IMR-90 (cell line): ENCODE results near the gene CD44. TPM values are rescaled to one million over a fixed set of nuclear protein-coding genes. Genes with fewer than 3 reads are reported as not detected.

Source experiments
- ATAC-seq: fragments of 200-7000 bp; cut with Tn5 transposase; 2 replicates; pipeline ENCODE4 v1.9.1; 2020; ENCODE audit warnings: low read depth, mild to moderate bottlenecking, moderate library complexity
- BruUV-seq: library from RNA; stranded (reverse); fragments of 400-500 nt; replicated peaks from 2 replicates; lab custom pipeline; 2021; lab: Mats Ljungman, UMichigan
- CTCF ChIA-PET: fragments of 300-600 bp; formaldehyde crosslinking; extraction: SDS; loops from one replicate; lab custom pipeline; 2021; ENCODE audit warnings: antibody characterized with exemption; lab: Yijun Ruan, JAX
- POLR2A ChIA-PET: fragments of 300-600 bp; sonication (Branson Sonifier 250); formaldehyde crosslinking; loops from one replicate; lab custom pipeline; 2022; ENCODE audit warnings: antibody characterized with exemption; ENCODE audit not compliant: unreplicated experiment; lab: Charles Lee
- DNase-seq: peaks from one replicate; pipeline ENCODE4 v3.0.0; 2013
- H2AFZ ChIP-seq: replicated peaks from 2 replicates; pipeline ENCODE3; 2013; ENCODE audit warnings: low read length, mild to moderate bottlenecking; ENCODE audit not compliant: poor library complexity
- H2AK5ac ChIP-seq: 2 replicates; pipeline ENCODE4 v1.6.1; 2013; ENCODE audit warnings: low read depth, low read length, inconsistent platforms
- H2AK9ac ChIP-seq: replicated peaks from 2 replicates; pipeline ENCODE3; 2013; ENCODE audit warnings: mild to moderate bottlenecking, low read depth, low read length, moderate library complexity; ENCODE audit not compliant: poor library complexity
- H2BK120ac ChIP-seq: 2 replicates; pipeline ENCODE4 v1.6.1; 2013; ENCODE audit warnings: low read depth, low read length, inconsistent platforms
- H2BK15ac ChIP-seq: 3 replicates; pipeline ENCODE4 v1.6.1; 2013; ENCODE audit warnings: low read depth, low read length, inconsistent platforms
- H2BK20ac ChIP-seq: 2 replicates; pipeline ENCODE4 v1.6.1; 2013; ENCODE audit warnings: low read depth, mild to moderate bottlenecking, inconsistent platforms, low read length, moderate library complexity
- H2BK5ac ChIP-seq: 2 replicates; pipeline ENCODE4 v1.6.1; 2013; ENCODE audit warnings: mild to moderate bottlenecking, low read depth, low read length, inconsistent platforms; ENCODE audit not compliant: poor library complexity, severe bottlenecking
- H3K14ac ChIP-seq: replicated peaks from 2 replicates; pipeline ENCODE4 v1.6.1; 2013; ENCODE audit warnings: low read depth, low read length, inconsistent platforms
- H3K18ac ChIP-seq: 2 replicates; pipeline ENCODE4 v1.6.1; 2013; ENCODE audit warnings: low read depth, low read length, control low read depth
- H3K23ac ChIP-seq: 2 replicates; pipeline ENCODE4 v1.6.1; 2013; ENCODE audit warnings: low read depth, low read length, inconsistent platforms
- H3K27ac ChIP-seq: 2 replicates; pipeline ENCODE4 v1.5.1; 2013; ENCODE audit warnings: mild to moderate bottlenecking, control low read depth, low read length; ENCODE audit not compliant: insufficient read depth
- H3K27me3 ChIP-seq: 2 replicates; pipeline ENCODE4 v1.6.1; 2013; ENCODE audit warnings: low read length; ENCODE audit not compliant: control insufficient read depth, insufficient read depth
- H3K36me3 ChIP-seq: 2 replicates; pipeline ENCODE4 v1.6.1; 2013; ENCODE audit warnings: low read length, mixed read lengths; ENCODE audit not compliant: control insufficient read depth, insufficient read depth
- H3K4ac ChIP-seq: 2 replicates; pipeline ENCODE4 v1.6.1; 2013; ENCODE audit warnings: low read depth, low read length, inconsistent platforms
- H3K4me1 ChIP-seq: 2 replicates; pipeline ENCODE4 v1.6.1; 2013; ENCODE audit warnings: low read length, mixed read lengths; ENCODE audit not compliant: control insufficient read depth, insufficient read depth
- H3K4me2 ChIP-seq: 2 replicates; pipeline ENCODE4 v1.6.1; 2013; ENCODE audit warnings: low read depth, mild to moderate bottlenecking, control low read depth, low read length, moderate library complexity
- H3K4me3 ChIP-seq: 2 replicates; pipeline ENCODE4 v1.5.1; 2013; ENCODE audit warnings: low read depth, mild to moderate bottlenecking, control low read depth, low read length, moderate library complexity; ENCODE audit not compliant: insufficient read depth
- H3K56ac ChIP-seq: 2 replicates; pipeline ENCODE4 v1.6.1; 2013; ENCODE audit warnings: low read length, inconsistent platforms; ENCODE audit not compliant: insufficient read depth; ENCODE audit errors: extremely low read depth
- H3K79me1 ChIP-seq, 2 experiments: 2 replicates each; pipeline ENCODE4 v1.6.1; 2013; ENCODE audit warnings: low read length in 2 of 2, inconsistent platforms in 1 of 2, low read depth in 1 of 2
- H3K9ac ChIP-seq: 2 replicates; pipeline ENCODE4 v1.6.1; 2013; ENCODE audit warnings: low read depth, low read length, control low read depth
- H3K9me1 ChIP-seq: 2 replicates; pipeline ENCODE4 v1.6.1; 2013; ENCODE audit warnings: low read length, inconsistent platforms; ENCODE audit not compliant: insufficient read depth
- H3K9me3 ChIP-seq: 2 replicates; pipeline ENCODE4 v1.6.1; 2013; ENCODE audit warnings: low read length; ENCODE audit not compliant: control insufficient read depth, insufficient read depth
- H4K20me1 ChIP-seq: 2 replicates; pipeline ENCODE4 v1.6.1; 2013; ENCODE audit warnings: low read length, inconsistent platforms; ENCODE audit not compliant: insufficient read depth
- H4K5ac ChIP-seq: 2 replicates; pipeline ENCODE4 v1.6.1; 2013; ENCODE audit warnings: mild to moderate bottlenecking, low read depth, low read length, control low read depth
- H4K8ac ChIP-seq, 2 experiments: 2 replicates each; pipeline ENCODE4 v1.6.1; 2013; ENCODE audit warnings: low read depth in 2 of 2, low read length in 2 of 2, control low read depth in 1 of 2, inconsistent platforms in 1 of 2
- H4K91ac ChIP-seq: 2 replicates; pipeline ENCODE4 v1.6.1; 2013; ENCODE audit warnings: low read depth, low read length, inconsistent platforms; ENCODE audit not compliant: insufficient read depth
- CEBPB ChIP-seq: IDR thresholded peaks from 2 replicates; pipeline ENCODE4 v1.6.1; 2012; ENCODE audit warnings: low read depth, low read length, improper control_type of control experiment
- FOS ChIP-seq: fragments of 150-350 bp; IDR thresholded peaks from 2 replicates; pipeline ENCODE4 v1.6.1; 2016; ENCODE audit warnings: low read depth, low read length
- WGBS, 2 experiments: methylation state at CpG; one replicate each; pipeline versions ENCODE4 v1.1.5 to v1.1.7; 2013; ENCODE audit warnings: missing lambda C conversion rate in 2 of 2; ENCODE audit not compliant: insufficient read length in 1 of 2; ENCODE audit errors: extremely low coverage in 2 of 2; 5-methylcytosine and 5-hydroxymethylcytosine counted together
- dilution Hi-C: fragments of 300-500 bp; cut with HindIII; formaldehyde crosslinking; loops from one replicate; pipeline ENCODE4 v1.14.3; 2018; ENCODE audit warnings: low sequenced_read_pairs; ENCODE audit not compliant: unreplicated experiment
- in situ Hi-C: fragments of 300-500 bp; cut with MboI; formaldehyde crosslinking; loops from 3 replicates; pipeline ENCODE4 v1.14.3; 2019; ENCODE audit warnings: low sequenced_read_pairs, inconsistent platforms, mixed read lengths
- intact Hi-C: fragments of 100-400 bp; cut with micrococcal nuclease; formaldehyde crosslinking; loops from 2 replicates; pipeline ENCODE4 v1.10.0; 2022
- polyA plus RNA-seq, 3 experiments: library from polyadenylated mRNA; depleted of rRNA; stranded (reverse); fragments of >200 nt; gene quantifications; 2 replicates each; pipeline ENCODE4 v1.2.3, GENCODE V29; 2012; ENCODE audit warnings: low replicate concordance in 1 of 3
- total RNA-seq: library from RNA; depleted of rRNA; stranded (reverse); fragments of >200 nt; gene quantifications from 2 replicates; pipeline ENCODE4 v1.2.3, GENCODE V29; 2012

CD44 gene
- total and polyA plus RNA-seq, 2 of the 4 experiments (the other 2 are of a cell fraction) = 357 to 947 TPM

DNA sequence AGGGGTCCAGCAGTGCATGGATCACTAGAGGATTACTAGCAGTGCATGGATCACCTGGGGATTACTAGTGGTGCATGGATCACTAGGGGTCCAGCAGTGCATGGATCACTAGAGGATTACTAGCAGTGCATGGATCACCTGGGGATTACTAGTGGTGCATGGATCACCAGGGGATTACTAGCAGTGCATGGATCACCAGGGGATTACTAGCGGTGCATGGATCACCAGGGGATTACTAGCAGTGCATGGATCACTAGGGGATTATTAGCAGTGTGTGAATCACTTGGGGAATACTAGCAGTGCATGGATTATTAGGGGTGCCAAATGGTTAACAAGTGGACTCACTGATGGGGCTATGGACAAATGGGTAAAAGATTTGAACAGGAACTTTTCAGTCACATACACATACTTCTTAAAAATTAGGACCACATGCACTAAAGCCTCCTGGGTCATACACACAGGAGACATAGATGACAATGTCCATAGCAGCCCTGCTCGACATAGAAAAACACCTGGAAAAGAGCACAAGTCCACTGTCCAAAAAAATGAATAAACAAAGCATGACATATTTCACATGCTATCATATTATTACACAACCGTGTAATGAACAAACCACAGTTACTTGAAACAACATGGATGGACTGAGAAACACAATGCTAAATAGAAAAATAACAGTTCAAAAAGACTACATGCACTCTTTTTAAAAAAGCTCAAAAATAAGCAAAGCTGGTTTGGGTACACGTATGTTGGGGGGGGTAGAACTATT lies 109.8 kb downstream of the CD44 start:
- Histone ChIP-seq H2AK9ac (no peak overlapping the region), H3K56ac (no peak overlapping the region), H4K5ac (no peak overlapping the region), H2AFZ (no peak overlapping the region), H3K27me3 (no peaks in the 10 kb centered on the region), H3K4me2 (no peak overlapping the region), H3K18ac (no peak overlapping the region), H2BK15ac (no peak overlapping the region), H3K36me3 (no peaks in the 10 kb centered on the region), H3K14ac (no peak overlapping the region), H4K8ac (no peak overlapping the region), H3K4me3 (no peak overlapping the region), H3K4me1 (peaks cover 5% of the 10 kb centered on the region; the same call in 1 of the 2 replicates), H2BK20ac (no peak overlapping the region), H3K27ac (no peak overlapping the region), H2BK5ac (no peak overlapping the region), H4K20me1 (no peaks in the 10 kb centered on the region), H3K23ac (no peak overlapping the region), H3K9ac (no peak overlapping the region), H3K4ac (no peak overlapping the region), H3K79me1 (no peaks in the 10 kb centered on the region), H3K9me1 (peaks cover 5% of the 10 kb centered on the region; the same call in 1 of the 2 replicates), H3K9me3 (no peaks in the 10 kb centered on the region; the same call in 1 of the 2 replicates), H2BK120ac (no peak overlapping the region), H2AK5ac (no peak overlapping the region), H4K91ac (no peak overlapping the region)
- intact Hi-C loops (no loop called here), in situ Hi-C loops (no loop called here), dilution Hi-C loops (no loop called here)
- CTCF ChIA-PET = no interaction called here
- ATAC-seq (no peak), DNase-seq (no peak)
- TF ChIP-seq CEBPB (peak; percentile 41), FOS (no peak)
- 64% methylated on average over 2 of the region's 4 CpGs; no CpG with 5 or more reads in 1 of the 2 experiments for WGBS, 2 experiments
- BruUV-seq = no TSS peak
- POLR2A ChIA-PET = no interaction called here
